CD1c-positive myeloid dendritic cell (primary cell): ENCODE measurements around the gene BRSK1.

Experiments
- DNase-seq: peaks from one replicate; pipeline ENCODE4 v3.0.0-alpha.2; 2016; ENCODE audit errors: extremely low spot score

The BRSK1 gene

GRCh38 chr19:55273978-55274707 lies 9.7 kb upstream of the BRSK1 start:
- no peak for DNase-seq

- peak; percentile 36 for DNase-seq
Observed at GRCh38 chr19:55275851-55276719, 7.7 kb upstream of the BRSK1 start.

DNA sequence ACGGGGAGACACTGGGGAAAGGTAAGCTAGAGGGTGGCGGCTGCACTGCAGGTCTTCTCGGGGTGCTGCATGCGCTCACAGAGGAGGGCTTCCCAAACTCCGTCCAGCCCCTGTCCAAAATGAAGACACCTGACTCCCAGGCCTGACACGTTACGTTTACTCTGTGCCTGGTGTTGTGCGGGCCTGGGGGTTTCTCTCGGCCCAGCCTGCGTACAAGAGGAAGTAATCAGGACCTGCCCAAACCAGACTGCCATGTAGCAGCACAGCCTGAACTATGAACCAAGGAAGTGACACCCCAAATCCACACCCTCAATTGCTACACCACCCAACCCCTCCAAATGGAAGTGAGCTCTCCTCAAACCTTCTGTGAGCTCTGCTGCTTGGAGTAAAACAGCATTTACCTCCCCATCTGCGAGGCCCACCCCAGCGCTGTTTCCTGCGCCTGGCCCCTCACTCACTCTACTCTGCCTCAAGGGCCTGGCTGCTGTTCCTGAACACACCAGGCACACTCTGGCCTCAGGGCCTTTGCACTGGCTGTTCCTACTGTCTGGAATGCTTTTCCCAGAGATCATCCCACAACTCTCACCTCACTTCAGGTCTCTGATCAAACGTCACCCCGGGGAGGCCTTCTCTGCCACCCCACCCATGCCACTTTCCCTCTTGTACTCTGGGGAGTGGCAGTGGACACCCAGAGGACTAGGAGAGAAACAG lies 6.9 kb upstream of the BRSK1 start:
- peak; percentile 7 for DNase-seq

DNA sequence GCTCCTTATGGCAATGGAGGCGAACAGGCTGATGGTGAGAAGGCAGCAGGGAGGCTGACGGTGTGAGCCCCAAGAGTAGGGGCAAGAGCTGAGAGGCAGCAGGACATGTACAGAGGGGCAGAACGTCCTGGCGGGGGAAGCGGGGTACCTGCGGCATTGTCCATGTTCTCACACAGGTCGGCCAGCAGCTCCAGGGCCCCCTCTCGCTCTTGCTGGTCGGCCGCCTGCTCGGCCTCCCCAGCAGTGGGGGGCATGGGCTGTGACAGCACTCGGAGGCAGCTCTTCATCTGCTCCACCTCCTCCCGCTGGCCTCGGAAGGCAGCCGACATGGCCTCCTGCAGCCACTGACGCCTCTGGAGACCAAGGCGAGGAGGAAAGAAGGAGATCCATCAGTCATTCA lies 6.3 kb upstream of the BRSK1 start:
- DNase-seq = no peak

- DNase-seq = no peak
Observed at GRCh38 chr19:55278391-55279135, 5.2 kb upstream of the BRSK1 start.

- no peak for DNase-seq
Observed at GRCh38 chr19:55279340-55279739, 4.5 kb upstream of the BRSK1 start.

DNA sequence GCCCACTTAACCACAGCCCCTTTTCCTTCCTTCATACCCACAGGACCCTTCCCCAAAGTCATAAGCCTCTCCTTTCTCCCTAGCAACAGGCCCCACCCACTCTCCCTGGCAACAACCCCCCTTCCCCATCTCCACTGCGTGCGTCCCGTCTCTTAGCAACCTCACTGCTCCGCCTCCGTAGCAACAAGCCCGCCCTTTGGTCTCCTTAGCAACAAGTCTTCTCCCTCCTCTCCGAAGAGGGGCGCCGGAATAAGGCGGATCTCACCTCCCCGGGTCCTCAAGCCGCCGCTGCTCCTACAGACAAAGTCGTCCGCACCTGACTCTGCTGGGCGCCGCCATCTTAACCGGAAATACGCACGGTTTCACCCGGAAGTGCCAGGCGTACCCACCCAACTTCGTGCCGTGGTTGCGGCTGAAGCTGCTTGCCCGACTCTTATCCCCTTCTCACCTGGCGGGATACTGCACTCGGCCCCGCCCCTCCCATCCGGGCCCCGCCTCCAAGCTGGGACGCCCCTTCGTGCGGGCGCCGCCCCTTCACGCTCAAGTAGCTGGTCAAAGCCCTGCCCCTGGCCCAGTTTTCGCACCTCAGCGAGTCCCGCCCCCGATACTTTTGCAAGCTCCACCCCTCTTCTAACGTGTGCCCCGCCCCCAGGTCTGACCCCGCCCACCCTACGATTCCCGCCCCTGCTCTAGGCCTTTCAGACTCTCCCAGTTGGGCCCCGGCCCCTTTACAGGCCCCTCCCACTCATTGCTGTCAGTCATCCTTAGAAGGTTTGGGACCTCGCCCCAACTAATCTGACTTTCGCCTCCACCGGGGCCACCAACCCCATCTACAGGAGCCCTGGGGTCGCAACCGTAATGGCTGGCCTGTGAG lies 3.8 kb upstream of the BRSK1 start, which contains the start of gene HSPBP1:
TSS of gene HSPBP1 (minus strand) at position 341 of the 874 bp plus-strand sequence. CDS start 502 bp downstream, outside the sequence.
- peak; percentile 92 for DNase-seq

DNA sequence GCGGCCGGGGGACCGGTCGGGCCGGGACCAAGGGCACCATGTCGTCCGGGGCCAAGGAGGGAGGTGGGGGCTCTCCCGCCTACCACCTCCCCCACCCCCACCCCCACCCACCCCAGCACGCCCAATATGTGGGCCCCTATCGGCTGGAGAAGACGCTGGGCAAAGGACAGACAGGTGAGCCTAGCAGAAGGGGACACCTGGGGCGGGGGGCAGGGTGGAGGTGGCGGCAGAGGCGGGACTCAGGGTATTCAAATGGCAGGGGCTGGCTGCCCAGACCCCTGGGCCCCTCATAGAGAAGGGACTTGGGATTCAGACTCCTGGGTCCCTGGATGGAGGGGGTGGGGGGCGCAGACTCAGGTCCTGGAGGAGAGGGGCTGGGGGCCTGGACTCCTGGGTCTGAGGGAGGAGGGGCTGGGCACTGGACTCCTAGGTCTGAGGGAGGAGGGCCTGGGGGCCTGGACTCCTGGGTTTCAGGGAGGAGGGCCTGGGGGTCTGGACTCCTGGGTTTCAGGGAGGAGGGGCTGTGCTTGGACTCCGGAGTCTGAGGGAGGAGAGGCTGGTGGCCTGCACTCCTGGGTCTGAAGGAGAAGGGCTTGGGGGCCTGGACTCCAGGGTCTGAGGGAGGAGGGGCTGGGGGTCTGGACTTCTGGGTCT lies 735 bp downstream of the BRSK1 start:
- DNase-seq = no peak

- no peak for DNase-seq
Observed at GRCh38 chr19:55285229-55285890, 1.6 kb downstream of the BRSK1 start.

GRCh38 chr19:55287361-55288079 lies 3.7 kb downstream of the BRSK1 start:
- DNase-seq = no peak

DNA sequence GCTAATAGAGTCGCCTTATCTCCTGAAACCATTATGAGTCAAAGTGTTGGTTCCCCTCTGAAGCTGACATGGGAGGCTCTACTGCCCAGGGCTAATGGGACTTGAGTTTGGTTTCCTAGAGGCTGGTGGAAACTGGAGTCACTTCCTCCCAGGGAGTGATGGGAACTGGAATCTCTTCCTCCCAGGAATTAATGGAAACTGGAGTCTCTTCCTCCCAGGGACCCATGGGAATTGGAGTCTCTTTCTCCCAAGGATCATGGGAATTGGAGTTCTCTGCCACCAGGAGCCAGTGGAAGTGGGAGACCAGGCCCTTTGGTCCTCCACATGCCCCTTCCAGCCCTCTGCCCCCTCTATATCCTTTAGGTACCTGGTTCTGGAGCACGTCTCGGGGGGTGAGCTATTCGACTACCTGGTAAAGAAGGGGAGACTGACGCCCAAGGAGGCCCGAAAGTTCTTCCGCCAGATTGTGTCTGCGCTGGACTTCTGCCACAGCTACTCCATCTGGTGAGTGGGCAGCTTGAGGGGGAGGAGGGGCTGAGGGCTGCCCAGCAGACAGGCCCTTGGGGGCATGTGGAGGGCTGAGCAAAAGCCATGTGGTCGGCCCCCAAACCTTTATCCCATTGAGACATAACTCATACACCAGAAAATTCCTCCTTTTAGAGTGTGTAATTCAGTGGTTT lies 5.5 kb downstream of the BRSK1 start:
- DNase-seq = no peak

DNA sequence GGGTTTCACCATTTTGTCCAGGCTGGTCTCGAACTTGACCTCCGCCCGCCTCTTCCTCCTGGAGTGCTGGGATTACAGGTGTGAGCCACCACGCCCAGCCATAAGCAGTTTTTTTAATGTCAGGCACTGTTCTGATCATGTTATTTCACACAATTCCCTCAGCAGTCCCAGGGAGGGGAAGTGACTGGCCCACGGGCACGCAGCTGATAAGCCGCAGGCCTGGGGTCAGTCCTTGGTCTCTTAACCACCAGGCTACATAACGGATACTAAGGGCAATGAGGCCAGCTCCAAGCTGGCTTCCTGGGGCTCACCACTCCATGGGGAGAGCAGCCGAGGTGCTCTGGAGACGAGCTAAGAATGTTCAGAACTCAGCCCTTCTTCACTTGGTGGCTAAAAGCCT lies 13.5 kb downstream of the BRSK1 start:
- DNase-seq = no peak

DNA sequence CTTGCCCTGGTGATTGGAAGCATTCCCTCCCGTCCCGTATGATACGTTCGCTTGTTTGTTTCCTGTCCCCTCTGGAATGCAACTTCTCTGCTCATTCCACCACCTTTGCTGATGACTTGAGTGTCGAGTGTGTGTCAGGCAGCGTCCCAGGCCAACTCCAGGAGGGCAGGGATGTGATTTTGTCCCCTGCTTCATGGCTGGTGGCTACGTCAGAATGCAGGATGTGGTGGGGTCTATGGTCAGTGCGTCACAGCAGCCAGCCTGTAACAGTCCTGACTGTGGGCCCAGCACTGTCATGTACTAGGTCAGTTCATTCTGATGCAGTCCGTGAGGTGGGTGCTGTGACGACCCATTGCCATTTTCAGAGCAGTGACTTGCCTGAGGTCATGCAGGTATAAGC lies 16.2 kb downstream of the BRSK1 start:
- no peak for DNase-seq

DNA sequence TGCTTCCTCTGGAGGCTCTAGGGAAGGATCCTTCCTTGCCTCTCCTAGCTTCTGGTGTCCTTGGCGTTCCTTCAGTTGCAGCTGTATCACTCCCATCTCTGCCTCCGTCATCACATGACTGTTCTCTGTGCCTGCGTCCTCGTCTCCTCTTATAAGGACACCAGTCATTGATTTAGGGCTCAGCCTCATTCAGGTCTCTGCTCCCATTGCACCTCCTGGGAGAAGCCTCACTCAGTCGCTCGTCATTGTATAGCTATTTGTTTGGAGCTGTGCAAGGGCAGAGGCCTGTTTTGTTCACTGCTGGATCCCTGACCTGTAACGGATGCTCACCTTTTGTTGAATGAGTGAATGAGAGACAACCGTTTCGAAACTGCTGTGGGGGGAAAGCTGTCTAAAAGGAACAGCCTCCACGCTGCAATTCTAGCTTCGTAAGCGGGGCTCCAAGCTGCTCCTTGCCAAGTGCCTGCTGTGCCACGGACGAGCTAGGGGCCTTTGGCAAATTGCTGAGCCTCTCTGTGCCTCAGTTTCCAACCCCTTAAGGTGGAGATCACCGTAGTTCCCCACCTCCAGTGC lies 17.2 kb downstream of the BRSK1 start:
- no peak for DNase-seq

GRCh38 chr19:55301459-55302317 lies 17.9 kb downstream of the BRSK1 start:
- DNase-seq = peak; percentile 96

- no peak for DNase-seq
Observed at GRCh38 chr19:55302318-55302703, 18.5 kb downstream of the BRSK1 start.

- DNase-seq = no peak
Observed at GRCh38 chr19:55303477-55303876, 19.7 kb downstream of the BRSK1 start.
